ENCODE measurements around the gene SLC10A3. TPM values are rescaled to one million over a fixed set of nuclear protein-coding genes. Genes with fewer than 3 reads are reported as not detected.

SLC10A3 gene
- total and polyA plus RNA-seq, 3 donors from 2014 or later = 22.4 to 26.5 (median 25.0) TPM

GRCh38 chrX:154441984-154442707, 48.3 kb downstream of the SLC10A3 start:
- Histone ChIP-seq H3K27me3 (no peaks in the 10 kb centered on the region), H3K36me3 (ENCODE audit: low read depth, missing control alignments) (no peaks in the 10 kb centered on the region), H3K4me3 (no peak overlapping the region), H3K27ac (no peak overlapping the region), H3K9me3 (no peaks in the 10 kb centered on the region), H3K4me1 (peaks cover 5% of the 10 kb centered on the region)
- no peak for TF ChIP-seq POLR2A (IDR thresholded peaks at IDR 0.05)
- TF ChIP-seq CTCF (IDR thresholded peaks at IDR 0.05) = no peak
- WGBS, 2 donors = 93 to 100% methylated on average over 4 to 7 of the region's 21 CpGs
- no peak for DNase-seq
- intact Hi-C loops (cut with DNase I; ENCODE audit: low total_unique reads) = no loop called here

GRCh38 chrX:154441564-154441963, 48.9 kb downstream of the SLC10A3 start:
- no peak for DNase-seq
- peaks cover 5% of the 10 kb centered on the region for H3K4me1 ChIP-seq
- 80 to 92% methylated on average over 2 to 6 of the region's 11 CpGs for WGBS, 2 donors
- no peak overlapping the region for H3K27ac ChIP-seq
- H3K27me3 ChIP-seq = no peaks in the 10 kb centered on the region
- H3K4me3 ChIP-seq = no peak overlapping the region
- H3K9me3 ChIP-seq = no peaks in the 10 kb centered on the region
- TF ChIP-seq POLR2A (IDR thresholded peaks at IDR 0.05) (no peak), CTCF (IDR thresholded peaks at IDR 0.05) (no peak)
- no peaks in the 10 kb centered on the region for H3K36me3 ChIP-seq (ENCODE audit: low read depth, missing control alignments)
- intact Hi-C loops (cut with DNase I; ENCODE audit: low total_unique reads) = no loop called here

GRCh38 chrX:154440623-154441357, 49.6 kb downstream of the SLC10A3 start:
- H3K27me3 ChIP-seq = no peaks in the 10 kb centered on the region
- 87% methylated on average over 17 of the region's 17 CpGs; no CpG with 5 or more reads in 1 of the 2 donors for WGBS, 2 donors
- H3K4me1 ChIP-seq = peaks cover 5% of the 10 kb centered on the region
- no peak overlapping the region for H3K27ac ChIP-seq
- no peak for DNase-seq
- intact Hi-C loops (cut with DNase I; ENCODE audit: low total_unique reads) = no loop called here
- no peaks in the 10 kb centered on the region for H3K9me3 ChIP-seq
- TF ChIP-seq POLR2A (IDR thresholded peaks at IDR 0.05) (no peak), CTCF (IDR thresholded peaks at IDR 0.05) (no peak)
- H3K4me3 ChIP-seq = no peak overlapping the region
- no peaks in the 10 kb centered on the region for H3K36me3 ChIP-seq (ENCODE audit: low read depth, missing control alignments)

- Histone ChIP-seq H3K27me3 (no peaks in the 10 kb centered on the region), H3K4me1 (peaks cover under 1% of the 10 kb centered on the region), H3K36me3 (ENCODE audit: low read depth, missing control alignments) (no peaks in the 10 kb centered on the region), H3K9me3 (no peaks in the 10 kb centered on the region), H3K4me3 (no peak overlapping the region), H3K27ac (no peak overlapping the region)
- no peak for DNase-seq
- intact Hi-C loops (cut with DNase I; ENCODE audit: low total_unique reads) = no loop called here
- TF ChIP-seq CTCF (IDR thresholded peaks at IDR 0.05) (no peak), POLR2A (IDR thresholded peaks at IDR 0.05) (no peak)
- WGBS, 2 donors = 78 to 80% methylated on average over 4 to 12 of the region's 18 CpGs
These were observed 50.6 kb downstream of the SLC10A3 start for GRCh38 chrX:154439841-154440240.

All from testis (tissue), 3 donors.